ENCODE measurements around the gene GRIK3.

Gene GRIK3

DNA sequence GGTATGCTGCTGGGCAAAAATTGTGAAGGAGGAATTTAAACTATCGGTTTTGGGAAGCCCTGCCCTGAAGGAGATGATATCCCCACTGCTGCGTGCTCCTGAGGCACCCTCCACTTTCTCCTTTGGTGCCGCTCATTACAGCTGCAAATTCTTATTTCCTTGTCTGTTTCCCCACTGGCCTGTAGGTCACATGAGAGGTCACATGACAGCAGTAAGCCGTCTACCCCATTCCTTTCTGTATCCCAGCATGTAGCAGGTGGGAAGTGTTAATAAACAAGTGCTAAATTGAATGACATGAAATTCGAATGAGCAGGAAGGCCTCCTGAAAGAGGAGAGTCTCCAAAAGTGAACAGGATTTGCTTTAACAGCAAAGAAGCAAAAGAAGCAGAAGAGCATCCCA, 58.7 kb downstream of the GRIK3 start:
- no peak for DNase-seq

DNA sequence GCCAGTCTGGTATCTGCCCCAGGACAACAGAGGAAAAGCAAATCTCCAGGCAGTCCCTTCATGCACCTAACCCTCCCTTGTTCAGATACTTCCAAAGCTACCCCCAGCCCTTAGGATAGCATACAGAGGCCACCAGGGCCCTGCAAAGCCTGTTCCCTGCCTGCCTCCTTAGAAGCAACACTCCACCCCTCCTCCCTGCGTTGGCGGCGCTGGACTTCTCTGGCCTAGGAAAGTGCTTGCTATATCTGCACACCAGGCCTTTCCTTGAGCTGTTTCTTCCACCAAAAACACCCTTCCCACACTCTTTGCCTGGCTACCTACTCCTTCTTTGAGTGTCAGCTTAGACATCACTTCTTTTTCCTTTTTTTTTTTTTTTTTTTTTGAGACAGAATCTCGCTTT, 61.3 kb downstream of the GRIK3 start:
- DNase-seq, result no peak

DNA sequence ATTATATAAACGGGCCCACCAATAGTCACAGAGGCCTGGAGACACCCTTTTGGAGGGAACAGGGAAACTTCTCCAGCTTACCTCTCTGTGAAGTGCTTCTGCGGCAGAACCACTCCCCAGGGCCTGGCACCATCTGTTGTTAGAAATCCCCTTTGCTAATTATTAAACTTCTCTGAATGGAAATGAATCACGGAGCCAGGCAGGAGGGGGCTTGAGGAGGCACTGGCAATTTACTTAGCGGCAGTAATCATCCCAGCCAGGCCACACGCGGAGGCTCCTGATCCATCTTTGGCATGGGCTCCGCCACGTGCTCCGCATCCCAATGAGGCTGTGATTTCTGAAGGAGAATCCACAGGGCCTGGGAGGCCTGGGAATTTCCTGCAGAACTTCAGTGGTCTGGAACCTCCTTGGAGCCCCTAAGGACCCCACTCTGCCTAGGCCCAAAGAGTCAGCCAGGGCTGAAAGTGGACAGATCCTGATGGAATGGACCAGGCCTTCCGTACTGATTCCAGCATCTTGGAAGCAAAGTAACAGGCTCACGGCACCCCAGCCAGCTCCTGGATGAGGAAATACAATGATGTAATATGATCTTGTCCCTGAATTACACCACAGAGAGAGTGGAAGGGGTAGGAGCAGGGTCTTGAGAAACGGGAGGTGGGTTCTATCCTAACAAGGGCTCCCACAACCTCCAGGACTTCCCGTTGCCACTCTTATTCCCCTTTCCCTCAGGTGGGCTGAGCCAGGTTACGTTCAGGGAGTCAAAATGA, 62.3 kb downstream of the GRIK3 start:
- DNase-seq, result no peak

DNA sequence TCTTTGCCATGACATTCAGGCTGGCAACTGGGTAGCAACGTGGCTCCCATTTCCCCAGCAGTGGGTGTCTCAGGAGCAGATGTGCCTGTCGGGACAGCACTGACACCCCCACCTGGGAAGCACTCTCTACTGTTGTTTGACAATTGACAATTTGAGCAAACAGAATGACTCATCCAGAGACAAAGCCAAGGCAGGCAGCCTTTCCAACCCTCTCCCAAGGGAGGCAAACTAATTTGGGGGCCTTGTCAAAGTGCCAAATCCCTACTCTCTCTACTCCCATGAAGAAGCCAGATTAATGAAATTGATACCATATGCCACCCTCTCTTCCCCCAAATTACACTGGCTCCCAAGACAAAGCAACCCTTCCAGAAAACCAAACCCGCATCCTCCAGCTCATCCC, 65.6 kb downstream of the GRIK3 start:
- DNase-seq, result peak; percentile 67

DNA sequence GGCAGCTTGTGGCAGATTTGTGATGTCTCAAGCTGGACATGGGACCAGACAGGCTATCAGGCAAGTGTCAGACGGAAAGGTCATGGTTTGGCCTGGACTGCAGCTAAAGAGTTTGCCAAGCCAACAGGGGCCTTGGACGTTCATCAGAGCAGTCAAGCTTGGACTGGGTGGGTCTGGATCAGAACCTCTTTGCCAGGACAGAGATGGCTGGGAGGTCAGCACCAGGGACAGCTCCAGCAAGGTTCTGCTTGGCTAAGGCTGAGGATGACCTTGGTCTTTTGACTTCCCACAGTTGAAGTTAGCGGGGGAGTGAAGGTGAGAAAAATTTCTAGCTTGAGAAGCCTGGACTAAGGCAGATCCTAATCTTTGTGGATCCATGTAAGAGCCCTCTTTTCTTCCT, 68.1 kb downstream of the GRIK3 start:
- DNase-seq, result no peak

DNA sequence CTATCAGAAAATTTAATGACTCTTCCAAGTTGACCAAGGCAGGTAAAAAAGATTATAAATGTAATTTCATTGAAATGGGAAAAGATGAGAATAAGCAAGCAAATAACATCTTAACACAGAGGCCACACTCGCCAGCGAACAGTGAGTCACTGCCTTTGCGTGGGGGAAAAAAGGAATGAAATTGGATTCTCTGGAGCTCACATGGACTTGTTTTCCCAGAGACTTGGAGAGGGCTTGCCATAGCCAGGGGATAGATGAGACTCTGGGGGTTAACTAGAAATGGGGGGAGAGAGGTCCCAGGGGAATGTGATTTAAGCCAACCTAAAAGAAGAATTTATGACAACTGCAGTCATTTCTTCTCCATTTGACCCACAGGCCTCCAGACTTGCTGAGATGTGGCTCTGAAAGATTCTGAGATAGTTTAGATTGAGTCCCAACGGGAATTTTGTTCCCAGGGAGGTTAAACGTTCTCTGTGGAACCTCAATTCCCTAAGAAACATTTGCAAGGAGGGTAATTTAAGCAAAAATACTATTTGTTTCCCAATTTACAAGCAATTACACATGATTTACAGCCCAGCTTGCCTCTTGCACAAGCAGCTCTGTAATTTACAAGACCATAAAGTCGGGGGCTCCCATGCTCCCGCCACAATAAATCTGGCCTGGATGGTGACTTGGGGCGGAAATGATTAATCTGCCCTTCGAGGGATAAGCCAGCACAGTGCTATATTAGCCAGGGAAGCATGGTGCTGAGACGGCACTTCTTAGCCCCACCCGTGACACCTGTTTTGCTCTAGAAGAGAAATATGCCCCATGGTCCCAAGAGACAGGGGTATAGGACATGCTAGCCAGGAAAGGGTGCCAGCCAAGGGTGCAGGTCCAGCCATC, 68.8 kb downstream of the GRIK3 start:
- no peak for DNase-seq

DNA sequence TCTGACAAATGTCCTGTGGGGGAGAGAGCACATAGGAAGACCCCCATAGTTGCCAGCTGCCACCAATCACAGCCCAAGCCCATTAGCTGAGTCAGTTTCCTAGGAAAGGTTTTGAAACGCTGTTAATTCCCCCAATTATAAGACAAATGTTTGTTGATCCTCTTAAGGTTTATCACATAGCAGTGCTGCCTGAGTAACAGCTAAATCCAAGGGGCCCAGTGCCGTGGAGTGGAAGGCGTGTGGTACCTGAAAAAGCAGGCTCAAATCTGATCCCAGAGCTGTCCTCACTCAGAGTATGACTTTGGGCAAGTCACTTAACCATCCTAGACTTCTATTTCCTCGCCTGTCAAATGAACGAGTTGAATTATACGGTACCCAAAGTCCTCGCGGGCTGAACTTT, 69.5 kb downstream of the GRIK3 start:
- DNase-seq, result no peak

DNA sequence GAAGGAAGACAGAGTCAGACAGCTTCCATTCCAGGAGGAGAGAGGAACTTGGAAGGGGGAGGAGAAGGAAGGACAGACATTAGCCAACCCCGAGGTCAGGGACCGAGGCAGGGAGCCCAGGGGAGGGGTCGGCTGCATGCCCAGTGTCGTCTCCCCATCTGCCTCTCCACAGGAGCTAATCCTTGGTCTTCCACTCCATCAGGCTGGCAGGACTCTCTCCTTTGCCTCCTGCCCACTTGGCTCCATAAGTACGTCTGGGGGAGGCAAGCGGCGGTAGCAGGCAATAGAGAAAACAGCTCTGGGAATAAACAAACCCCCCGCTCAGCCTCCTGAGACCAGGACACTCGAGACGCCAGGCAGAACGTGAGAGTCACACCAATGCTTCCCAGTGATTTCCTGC, 71.3 kb downstream of the GRIK3 start:
- DNase-seq, result no peak

DNA sequence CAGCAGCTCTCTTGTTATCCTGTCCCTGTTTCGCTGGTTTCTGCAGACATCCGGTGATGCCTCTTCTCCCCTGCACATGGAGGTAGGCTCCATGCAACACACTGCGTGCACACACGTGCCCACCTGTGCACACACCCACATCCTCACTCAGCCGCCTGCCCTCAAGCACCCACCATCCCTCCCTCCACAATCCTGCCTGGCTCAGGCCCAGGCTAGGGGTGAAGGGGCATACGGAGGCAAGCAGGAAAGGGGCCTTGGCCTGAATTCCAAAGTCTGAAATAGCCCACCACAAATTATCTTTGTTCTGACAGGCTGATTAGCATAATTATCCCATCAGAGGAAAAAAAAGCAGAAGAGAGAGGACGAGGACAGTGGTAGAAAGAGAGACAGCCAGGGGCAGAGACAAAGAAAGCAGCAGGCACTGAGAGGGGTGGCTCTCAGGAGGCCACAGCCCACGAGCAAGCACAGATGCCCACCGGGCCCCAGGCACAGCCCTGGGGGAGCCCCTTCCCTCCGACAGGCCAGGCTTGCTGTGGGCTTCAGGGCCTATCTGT, 73.2 kb downstream of the GRIK3 start:
- DNase-seq, result no peak

DNA sequence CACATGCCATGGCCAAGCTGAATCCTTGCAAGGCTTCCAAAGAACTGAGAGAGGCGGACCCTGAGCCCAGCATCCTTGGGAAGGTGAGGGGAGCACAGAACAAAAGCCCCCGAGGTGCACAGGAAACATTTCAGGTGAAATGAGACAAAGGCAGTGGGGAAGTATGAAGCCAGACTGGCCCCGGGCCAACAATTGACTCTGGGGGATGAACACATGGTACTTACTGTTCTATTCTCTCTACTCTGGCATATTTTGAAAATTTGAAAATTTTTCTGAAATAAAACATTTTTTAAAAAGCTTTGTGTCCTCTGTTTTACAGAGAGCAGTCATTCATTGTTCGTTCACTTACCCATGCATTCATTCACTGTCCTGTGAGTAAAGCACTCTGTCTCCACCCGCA, 77.7 kb downstream of the GRIK3 start:
- DNase-seq, result no peak

DNA sequence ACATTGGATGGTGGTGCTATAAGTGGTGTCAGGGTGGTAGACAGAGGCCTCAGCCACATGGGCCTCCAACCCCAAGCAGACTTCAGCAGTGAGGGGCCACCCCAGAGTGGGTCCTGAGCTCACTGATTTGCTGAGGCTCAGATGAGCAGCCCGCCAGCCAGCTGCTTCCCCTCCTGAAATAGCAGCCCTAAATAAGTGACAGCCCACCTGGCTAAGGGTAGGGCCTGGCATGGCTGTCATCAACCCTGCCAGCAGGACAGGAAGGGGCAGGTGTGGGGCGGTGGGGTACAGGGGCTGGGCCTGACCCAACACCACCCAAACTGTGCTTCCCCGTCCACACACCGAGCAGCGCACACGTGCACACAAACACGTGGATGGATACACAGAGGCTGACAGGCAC, 79.3 kb downstream of the GRIK3 start:
- no peak for DNase-seq

DNA sequence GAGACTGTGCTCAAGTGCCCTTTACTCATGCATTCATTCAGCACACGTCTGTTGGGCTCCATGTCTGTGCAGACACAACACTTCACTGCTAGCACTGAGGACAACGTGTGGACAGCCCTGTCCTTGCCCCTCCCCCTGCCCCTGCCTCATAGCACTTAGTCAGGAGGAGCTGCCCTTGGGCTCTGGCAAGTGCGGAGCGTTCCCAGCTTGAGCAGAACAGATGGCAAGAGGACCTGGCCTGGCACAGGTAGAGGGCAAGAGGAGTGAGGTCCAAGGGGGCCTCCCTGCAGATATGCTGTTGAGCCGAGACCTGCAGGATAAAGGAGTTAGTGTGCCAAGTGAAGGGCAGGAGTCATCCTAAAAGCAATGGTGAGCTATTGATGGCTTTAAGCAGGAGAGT, 81.3 kb downstream of the GRIK3 start:
- DNase-seq, result no peak

DNA sequence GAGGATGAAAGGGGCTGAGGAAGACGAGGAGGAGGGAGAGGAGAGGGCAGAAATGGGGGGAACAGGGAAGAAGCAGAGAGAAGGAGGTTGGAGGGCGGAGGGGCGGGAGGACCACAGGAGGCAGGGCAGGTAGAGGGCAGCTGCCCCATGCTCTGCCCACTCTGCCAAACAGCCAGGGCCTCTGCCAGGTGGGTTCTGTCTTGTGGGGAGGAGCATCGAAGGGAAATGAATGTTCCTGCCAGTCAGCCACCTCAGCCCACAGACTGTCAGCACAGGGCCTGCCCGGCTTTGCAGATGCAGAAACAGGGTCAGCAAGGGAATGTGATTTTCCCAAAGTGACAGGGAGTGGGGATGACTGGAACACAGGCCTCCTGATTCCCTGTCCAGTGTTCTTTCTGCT, 82.6 kb downstream of the GRIK3 start:
- DNase-seq, result no peak

DNA sequence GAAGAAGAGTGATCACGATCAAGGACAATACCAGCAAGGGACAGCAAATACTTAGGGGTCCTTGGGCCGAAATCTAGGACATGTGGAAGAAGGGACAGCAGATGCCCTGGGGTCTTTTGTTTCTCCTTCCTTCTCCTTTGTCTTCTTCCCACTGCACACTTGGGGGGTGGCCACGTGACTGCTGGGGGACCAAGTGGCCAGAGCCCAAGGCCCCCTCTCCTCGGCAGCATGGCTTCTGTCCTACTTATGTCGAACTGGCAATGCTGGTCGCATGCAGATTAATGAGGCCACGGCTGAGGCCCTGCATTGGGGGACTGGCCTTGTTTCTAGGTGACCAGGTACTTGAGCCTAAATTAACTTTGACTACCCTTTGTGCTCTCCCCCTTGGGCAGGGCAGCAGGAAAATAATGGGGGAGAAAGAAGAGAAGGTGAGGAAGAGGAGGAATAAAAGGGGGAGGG, 83.0 kb downstream of the GRIK3 start:
- DNase-seq, result no peak

DNA sequence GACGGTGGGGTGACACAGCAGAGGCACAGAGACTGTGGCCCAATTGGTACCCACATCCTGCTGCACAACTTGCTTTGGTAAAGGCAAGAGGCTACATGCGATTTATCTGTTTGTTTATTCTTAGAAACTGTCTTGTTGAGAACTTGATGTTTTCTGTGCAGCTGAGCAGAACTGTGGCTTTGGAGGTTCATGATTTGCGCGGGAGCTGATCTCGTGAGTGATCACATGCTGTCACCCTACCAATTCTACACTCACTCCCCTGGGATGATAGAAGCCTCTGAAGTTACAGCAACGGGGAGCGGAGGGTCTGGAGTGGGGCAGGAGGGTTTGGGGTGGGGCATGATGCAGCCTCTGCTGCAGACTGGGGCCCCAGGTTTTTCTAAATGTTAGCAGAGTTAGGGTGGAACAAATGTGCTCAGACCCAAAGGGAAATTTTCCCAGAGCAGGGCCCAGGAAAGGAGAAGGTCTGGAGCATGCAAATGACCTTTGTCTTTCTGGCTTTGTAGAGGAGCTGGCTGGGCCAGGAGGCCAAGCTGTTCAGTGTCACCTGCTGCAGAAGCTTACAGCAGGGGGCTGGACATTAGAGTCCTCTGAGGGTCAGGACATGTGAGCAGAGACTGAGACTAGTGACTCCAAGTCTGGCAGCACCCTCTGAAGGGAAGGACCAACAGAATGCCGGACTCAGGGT, 83.6 kb downstream of the GRIK3 start:
- no peak for DNase-seq

DNA sequence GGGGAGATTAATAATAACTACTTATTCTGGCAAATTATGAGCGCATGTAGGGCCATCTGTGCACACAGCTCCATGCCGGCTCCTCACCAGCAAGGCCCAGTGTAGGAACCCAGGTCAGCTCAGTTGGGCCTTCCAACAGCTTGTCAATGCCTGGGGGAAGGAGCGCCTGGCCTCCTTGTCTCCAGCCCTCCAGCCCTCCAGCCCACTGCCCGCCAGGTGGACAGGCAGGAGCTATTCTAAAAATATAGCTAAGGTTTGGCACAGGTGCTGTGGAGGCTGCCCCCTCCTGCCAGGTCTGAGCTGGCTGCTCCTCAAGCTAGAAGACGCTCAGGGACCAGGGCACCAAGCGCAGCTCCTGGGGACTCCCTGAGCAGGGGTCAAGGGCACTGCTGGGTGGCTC, 85.7 kb downstream of the GRIK3 start:
- no peak for DNase-seq

DNA sequence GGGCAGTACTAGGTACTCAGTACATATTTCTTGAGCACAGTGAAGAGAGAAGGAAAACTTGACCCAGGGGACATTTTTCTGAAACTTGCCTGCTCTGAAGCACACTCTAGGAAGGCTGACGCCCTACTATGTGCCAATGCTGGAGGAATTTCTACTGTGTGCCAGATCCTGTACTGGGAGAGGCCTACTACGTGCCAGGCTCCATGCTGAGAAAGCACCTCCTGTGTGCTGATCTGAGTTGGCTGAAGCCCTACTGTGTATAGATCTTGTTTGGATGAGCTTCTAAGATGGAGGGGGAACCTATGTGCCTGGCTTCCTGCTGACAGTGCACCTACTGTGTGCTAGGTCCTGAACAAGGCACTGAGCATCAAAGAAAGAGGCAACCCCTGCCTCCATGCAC, 86.2 kb downstream of the GRIK3 start:
- no peak for DNase-seq

DNA sequence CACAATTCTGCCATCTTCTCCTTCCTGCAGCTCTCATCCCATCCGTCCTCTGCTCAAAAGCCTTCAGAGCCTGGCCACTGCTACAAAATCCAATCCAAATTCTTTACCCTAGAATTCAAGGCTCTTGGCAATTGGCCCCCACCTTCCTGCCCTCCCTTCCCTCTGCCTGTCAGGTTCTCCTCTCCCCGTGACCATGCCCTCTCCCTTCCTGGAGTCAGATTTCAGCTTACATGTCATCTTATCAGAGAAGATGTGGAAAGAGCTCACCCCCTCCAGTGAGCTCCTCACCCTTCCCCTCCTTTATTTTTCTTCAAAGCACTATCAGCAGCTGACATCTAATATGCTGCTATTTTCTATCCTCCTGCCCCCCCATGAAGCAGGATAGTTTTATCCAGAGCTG, 86.9 kb downstream of the GRIK3 start:
- peak; percentile 17 for DNase-seq

DNA sequence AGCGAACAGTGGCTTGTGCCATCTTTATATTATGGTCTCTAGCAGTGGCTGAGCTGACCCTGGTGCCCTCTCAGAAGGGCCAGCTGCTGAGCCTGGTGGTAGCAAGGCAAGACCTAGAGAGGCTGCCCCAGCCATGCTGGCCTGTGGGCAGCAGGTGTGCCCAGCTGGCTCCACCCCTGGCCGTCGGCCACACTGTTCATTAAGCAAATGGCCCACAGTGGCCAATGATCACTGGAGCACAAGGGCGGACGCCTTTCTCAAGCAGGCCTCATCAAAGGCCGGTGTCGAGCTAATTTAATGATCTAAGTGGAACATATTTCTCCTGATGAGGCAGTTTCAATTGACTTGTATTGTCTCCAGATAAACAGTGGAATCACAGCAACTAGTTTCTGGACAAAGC, 89.4 kb downstream of the GRIK3 start:
- DNase-seq, result no peak

DNA sequence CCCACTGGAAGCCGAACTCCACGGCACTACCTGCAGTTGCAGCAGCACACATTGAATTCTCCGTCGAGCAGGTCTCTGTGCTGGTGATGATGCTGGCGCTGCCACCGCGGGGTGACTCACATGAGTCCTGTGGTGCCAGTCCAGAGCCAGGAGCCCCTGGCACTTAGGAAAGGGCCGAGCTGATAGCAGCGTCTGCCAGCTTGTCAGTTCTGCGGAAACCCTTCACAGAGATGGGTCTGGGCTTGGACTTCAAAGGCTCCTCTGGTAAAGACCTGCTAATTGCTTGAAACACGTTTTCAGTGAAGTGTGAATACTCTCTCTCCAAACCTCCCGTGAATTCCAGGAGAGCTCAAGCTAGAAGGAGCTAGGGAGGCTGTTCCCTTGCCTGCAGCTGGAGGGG, 92.2 kb downstream of the GRIK3 start:
- DNase-seq, result no peak

DNA sequence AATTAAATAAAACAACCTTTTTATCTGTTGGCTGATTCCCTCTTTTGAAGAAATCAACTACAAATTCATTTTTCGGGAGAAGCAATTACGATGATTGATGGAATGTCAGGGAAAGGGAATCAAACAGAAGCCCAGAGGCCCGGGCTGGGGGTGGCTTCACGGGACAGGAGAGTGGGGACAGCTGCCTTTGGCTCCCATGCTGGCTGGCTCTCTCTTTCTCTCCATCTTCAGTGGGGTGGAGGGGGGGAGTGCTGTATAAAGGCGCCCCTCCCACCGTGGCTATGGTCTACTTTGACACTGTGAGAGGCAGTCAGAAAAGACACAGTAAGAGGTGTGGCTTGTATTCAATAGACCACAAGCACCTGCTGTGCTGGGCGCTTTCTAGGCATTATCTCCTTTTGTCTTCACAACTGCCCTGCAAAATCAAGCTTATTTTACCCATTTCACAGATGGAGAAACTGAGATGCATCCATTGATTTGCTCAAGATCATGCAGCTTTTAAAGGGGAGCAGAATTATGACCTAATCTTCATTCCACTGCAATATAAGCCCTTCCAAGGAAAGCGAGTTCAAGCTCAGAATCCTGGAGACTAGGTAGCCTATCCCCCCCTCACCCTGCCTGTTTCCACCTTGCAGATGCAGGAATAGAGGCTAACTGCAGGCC, 92.9 kb downstream of the GRIK3 start:
- DNase-seq, result peak; percentile 14

DNA sequence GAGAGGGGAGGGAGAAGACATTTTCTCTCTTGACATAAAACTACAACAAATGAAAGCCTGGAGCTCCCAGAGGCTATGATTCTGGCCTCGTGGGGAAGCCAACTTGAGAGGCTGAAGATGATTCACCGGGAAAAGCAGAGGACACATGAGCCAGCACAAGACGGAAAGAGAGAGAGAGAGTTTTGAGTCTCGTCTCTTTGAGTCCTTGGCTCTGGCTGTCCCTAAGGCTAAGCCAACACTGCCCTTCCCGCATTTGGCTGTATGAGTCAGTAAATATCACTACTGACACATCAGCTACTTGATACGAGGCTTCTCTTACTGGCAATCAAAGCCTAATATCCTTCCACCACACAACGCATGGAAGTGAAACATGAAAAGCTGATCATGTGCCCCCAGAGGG, 95.5 kb downstream of the GRIK3 start:
- DNase-seq, result no peak

DNA sequence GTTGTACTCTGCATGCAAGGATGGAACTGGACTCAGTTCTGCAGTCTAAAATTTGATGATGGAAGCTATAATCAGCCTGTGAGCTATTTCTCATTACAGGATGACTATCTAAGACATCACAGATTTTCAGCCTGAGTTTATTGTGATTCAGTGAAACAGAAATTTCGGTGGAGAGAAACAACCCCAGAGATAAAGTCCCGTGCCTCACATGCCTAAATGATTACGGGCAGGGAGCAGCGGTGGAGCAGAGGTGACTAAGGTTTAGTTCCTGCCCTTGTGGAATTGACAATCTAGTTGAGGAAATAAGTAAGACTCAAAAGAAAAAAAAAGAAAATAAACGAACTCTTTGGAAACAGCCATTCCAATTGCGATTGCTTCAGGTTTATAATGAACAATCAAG, 96.9 kb downstream of the GRIK3 start:
- DNase-seq, result no peak
